DOHH2 (cell line): ENCODE results near the gene PLEKHB2.

Source experiments
- H3F3A ChIP-seq: fragments of 200-600 bp; sonication (generic), shearing (Covaris generic); 2 replicates; pipeline ENCODE4 v1.6.0; 2016; ENCODE audit warnings: antibody characterized with exemption, mild to moderate bottlenecking; ENCODE audit not compliant: control insufficient read depth, insufficient read depth
- H3K27ac ChIP-seq: fragments of 200-600 bp; sonication (generic); 2 replicates; pipeline ENCODE4 v1.5.1; 2014; ENCODE audit warnings: low read depth, mild to moderate bottlenecking, low read length, moderate library complexity
- H3K27me3 ChIP-seq: fragments of 200-600 bp; sonication (generic); 2 replicates; pipeline ENCODE4 v1.6.1; 2014; ENCODE audit warnings: mild to moderate bottlenecking, low read length, mixed read lengths; ENCODE audit not compliant: control insufficient read depth
- H3K36me3 ChIP-seq: fragments of 200-600 bp; sonication (generic); 2 replicates; pipeline ENCODE4 v1.6.1; 2014; ENCODE audit warnings: mild to moderate bottlenecking, low read length, moderate library complexity, mixed read lengths; ENCODE audit not compliant: control insufficient read depth
- H3K4me1 ChIP-seq: fragments of 200-600 bp; sonication (generic); 2 replicates; pipeline ENCODE4 v1.6.1; 2014; ENCODE audit warnings: mild to moderate bottlenecking, low read length, mixed read lengths; ENCODE audit not compliant: control insufficient read depth
- H3K4me2 ChIP-seq: fragments of 200-600 bp; sonication (generic); 2 replicates; pipeline ENCODE4 v1.6.0; 2014; ENCODE audit warnings: mild to moderate bottlenecking, low read length, moderate library complexity
- H3K4me3 ChIP-seq: fragments of 200-600 bp; sonication (generic); 2 replicates; pipeline ENCODE4 v1.5.1; 2014; ENCODE audit warnings: mild to moderate bottlenecking, low read length, mixed read lengths
- H3K79me2 ChIP-seq: fragments of 200-600 bp; sonication (generic); 2 replicates; pipeline ENCODE4 v1.6.1; 2014; ENCODE audit warnings: mild to moderate bottlenecking, low read length, mixed read lengths; ENCODE audit not compliant: control insufficient read depth
- H3K9me2 ChIP-seq: fragments of 200-600 bp; sonication (generic); replicated peaks from 2 replicates; pipeline ENCODE4 v1.6.1; 2014; ENCODE audit warnings: mild to moderate bottlenecking, low read length, mixed read lengths; ENCODE audit not compliant: control insufficient read depth
- H3K9me3 ChIP-seq: fragments of 200-600 bp; sonication (generic); 2 replicates; pipeline ENCODE4 v1.6.1; 2014; ENCODE audit warnings: antibody characterized with exemption, low read length, mixed read lengths; ENCODE audit not compliant: control insufficient read depth, insufficient read depth
- H4K20me1 ChIP-seq: fragments of 200-600 bp; sonication (generic); 2 replicates; pipeline ENCODE4 v1.6.0; 2014; ENCODE audit warnings: low read depth, mild to moderate bottlenecking, antibody characterized with exemption, low read length, moderate library complexity; ENCODE audit not compliant: control insufficient read depth, insufficient read depth
- CTCF ChIP-seq: fragments of 200-600 bp; sonication (generic); IDR thresholded peaks from one replicate; pipeline ENCODE4 v1.5.1; 2014; ENCODE audit warnings: antibody characterized with exemption, mild to moderate bottlenecking, low read depth, low read length; ENCODE audit not compliant: poor library complexity, severe bottlenecking
- EZH2phosphoT487 ChIP-seq: fragments of 200-600 bp; sonication (generic); IDR thresholded peaks from 2 replicates; pipeline ENCODE4 v1.6.1; 2017; ENCODE audit warnings: borderline replicate concordance, mild to moderate bottlenecking, antibody characterized with exemption, low read length, moderate library complexity, mixed read lengths

The PLEKHB2 gene

GRCh38 chr2:131140581-131140980 is 35.4 kb downstream of the PLEKHB2 start:
- H3K27me3 ChIP-seq = no peaks in the 10 kb centered on the region
- H3K4me2 ChIP-seq = no peak overlapping the region
- peaks cover 15% of the 10 kb centered on the region for H3K4me1 ChIP-seq
- no peaks in the 10 kb centered on the region for H3F3A ChIP-seq
- peaks cover 61% of the 10 kb centered on the region for H3K36me3 ChIP-seq
- no peaks in the 10 kb centered on the region for H3K9me2 ChIP-seq
- H4K20me1 ChIP-seq = no peaks in the 10 kb centered on the region
- no peak overlapping the region for H3K4me3 ChIP-seq
- peaks cover 5% of the 10 kb centered on the region for H3K79me2 ChIP-seq
- TF ChIP-seq EZH2phosphoT487 = no peak
- TF ChIP-seq CTCF = no peak
- H3K9me3 ChIP-seq = no peaks in the 10 kb centered on the region
- H3K27ac ChIP-seq = no peak overlapping the region

- H3K9me2 ChIP-seq = no peaks in the 10 kb centered on the region
- H3K36me3 ChIP-seq = peaks cover 79% of the 10 kb centered on the region
- no peaks in the 10 kb centered on the region for H3K9me3 ChIP-seq
- no peak overlapping the region for H3K27ac ChIP-seq
- H4K20me1 ChIP-seq = no peaks in the 10 kb centered on the region
- no peak overlapping the region for H3K4me3 ChIP-seq
- peaks cover 5% of the 10 kb centered on the region for H3K79me2 ChIP-seq
- H3F3A ChIP-seq = no peaks in the 10 kb centered on the region
- no peak overlapping the region for H3K4me2 ChIP-seq
- TF ChIP-seq CTCF (no peak), EZH2phosphoT487 (no peak)
- H3K4me1 ChIP-seq = peaks cover 20% of the 10 kb centered on the region
- no peaks in the 10 kb centered on the region for H3K27me3 ChIP-seq
These were observed 37.7 kb downstream of the PLEKHB2 start for GRCh38 chr2:131142849-131143248.

GRCh38 chr2:131143803-131144202 is 38.7 kb downstream of the PLEKHB2 start:
- Histone ChIP-seq H3K9me3 (no peaks in the 10 kb centered on the region), H3K4me3 (no peak overlapping the region), H3K79me2 (no peaks in the 10 kb centered on the region; the same call in 1 of the 2 replicates), H3K27ac (no peak overlapping the region), H3K4me1 (peaks cover 20% of the 10 kb centered on the region), H3K4me2 (no peak overlapping the region), H3K27me3 (no peaks in the 10 kb centered on the region), H3F3A (no peaks in the 10 kb centered on the region), H3K9me2 (no peaks in the 10 kb centered on the region), H4K20me1 (no peaks in the 10 kb centered on the region), H3K36me3 (peaks cover 83% of the 10 kb centered on the region)
- TF ChIP-seq CTCF (no peak), EZH2phosphoT487 (no peak)
